ENCODE data around the gene ADAMTSL3. TPM values are rescaled to one million over a fixed set of nuclear protein-coding genes. Genes with fewer than 3 reads are reported as not detected.

Gene ADAMTSL3
- total RNA-seq, 1 donor from 2014 or later: 43.3 TPM

- Histone ChIP-seq H3K4me1 (ENCODE audit: control insufficient read depth in 3 of 3, insufficient read depth in 3 of 3, low read length in 3 of 3) (peaks cover 0 to 2% (median 0%) of the 10 kb centered on the region in 3 donors), H3K9ac (ENCODE audit: low read depth in 1 of 3, low read length in 3 of 3) (no peak overlapping the region), H3K4me3 (ENCODE audit: low read length in 3 of 3) (no peak overlapping the region), H3K27me3 (ENCODE audit: control insufficient read depth in 3 of 3, insufficient read depth in 3 of 3, low read length in 3 of 3) (no peaks in the 10 kb centered on the region), H3K27ac (ENCODE audit: low read depth, low read length) (no peak overlapping the region), H3K36me3 (ENCODE audit: control insufficient read depth in 3 of 3, insufficient read depth in 3 of 3, low read length in 3 of 3) (no peaks in the 10 kb centered on the region), H3K9me3 (ENCODE audit: control insufficient read depth in 3 of 3, low read length in 3 of 3) (no peaks in the 10 kb centered on the region)
Measured at GRCh38 chr15:83873966-83874365, 220.0 kb downstream of the ADAMTSL3 start.

DNA sequence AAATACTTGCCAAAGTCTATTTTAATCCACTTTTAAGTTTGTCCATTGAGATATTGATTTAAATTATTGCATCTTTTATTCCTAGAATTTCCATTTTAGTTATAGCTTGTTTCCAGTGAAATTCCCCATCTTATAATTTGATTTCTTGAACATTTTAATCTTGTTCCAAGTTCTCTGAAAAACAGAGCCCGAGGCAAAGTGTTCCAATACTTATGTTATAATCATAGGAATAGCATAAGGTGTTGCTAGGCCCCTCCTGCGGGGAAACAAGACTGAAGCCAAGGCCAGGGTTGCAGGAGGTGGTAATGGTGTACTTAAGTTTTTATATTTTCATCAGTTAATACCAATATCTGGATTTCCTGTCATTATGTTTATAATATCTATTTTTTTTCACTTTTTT, 226.6 kb downstream of the ADAMTSL3 start:
- H3K36me3 ChIP-seq (ENCODE audit: control insufficient read depth in 3 of 3, insufficient read depth in 3 of 3, low read length in 3 of 3): no peaks in the 10 kb centered on the region
- no peak overlapping the region for H3K9ac ChIP-seq (ENCODE audit: low read depth in 1 of 3, low read length in 3 of 3)
- no peaks in the 10 kb centered on the region for H3K4me1 ChIP-seq (ENCODE audit: control insufficient read depth in 3 of 3, insufficient read depth in 3 of 3, low read length in 3 of 3)
- no peaks in the 10 kb centered on the region for H3K27me3 ChIP-seq (ENCODE audit: control insufficient read depth in 3 of 3, insufficient read depth in 3 of 3, low read length in 3 of 3)
- no peaks in the 10 kb centered on the region for H3K9me3 ChIP-seq (ENCODE audit: control insufficient read depth in 3 of 3, low read length in 3 of 3)
- no peak overlapping the region for H3K27ac ChIP-seq (ENCODE audit: low read depth, low read length)
- H3K4me3 ChIP-seq (ENCODE audit: low read length in 3 of 3): no peak overlapping the region

DNA sequence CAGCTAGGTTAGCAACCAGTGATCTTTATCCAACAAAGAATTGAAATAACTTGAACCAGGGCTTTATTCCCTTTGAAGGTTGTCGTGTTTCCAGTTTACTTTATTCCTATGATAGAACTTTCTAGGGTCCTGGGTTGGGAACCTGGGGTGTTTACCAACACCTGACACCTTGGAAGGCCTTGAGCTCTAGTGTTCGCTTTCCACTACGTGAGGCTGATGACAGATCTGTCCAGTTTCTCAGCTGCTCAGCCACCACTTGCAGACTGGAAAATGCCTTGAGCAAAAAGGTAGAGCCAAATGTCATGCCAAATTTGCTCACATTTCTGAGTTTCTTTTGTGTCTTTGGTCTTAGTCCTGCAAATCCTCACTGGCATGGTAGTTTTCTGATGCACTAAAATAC, 227.2 kb downstream of the ADAMTSL3 start:
- no peak overlapping the region for H3K27ac ChIP-seq (ENCODE audit: low read depth, low read length)
- no peaks in the 10 kb centered on the region for H3K36me3 ChIP-seq (ENCODE audit: control insufficient read depth in 3 of 3, insufficient read depth in 3 of 3, low read length in 3 of 3)
- H3K9ac ChIP-seq (ENCODE audit: low read depth in 1 of 3, low read length in 3 of 3): no peak overlapping the region
- H3K4me3 ChIP-seq (ENCODE audit: low read length in 3 of 3): no peak overlapping the region
- H3K4me1 ChIP-seq (ENCODE audit: control insufficient read depth in 3 of 3, insufficient read depth in 3 of 3, low read length in 3 of 3): no peaks in the 10 kb centered on the region
- no peaks in the 10 kb centered on the region for H3K9me3 ChIP-seq (ENCODE audit: control insufficient read depth in 3 of 3, low read length in 3 of 3)
- no peaks in the 10 kb centered on the region for H3K27me3 ChIP-seq (ENCODE audit: control insufficient read depth in 3 of 3, insufficient read depth in 3 of 3, low read length in 3 of 3)

- peaks cover 3 to 7% (median 6%) of the 10 kb centered on the region in 3 donors for H3K4me1 ChIP-seq (ENCODE audit: control insufficient read depth in 3 of 3, insufficient read depth in 3 of 3, low read length in 3 of 3)
- H3K9me3 ChIP-seq (ENCODE audit: control insufficient read depth in 3 of 3, low read length in 3 of 3): no peaks in the 10 kb centered on the region
- no peak overlapping the region for H3K9ac ChIP-seq (ENCODE audit: low read depth in 1 of 3, low read length in 3 of 3)
- no peak overlapping the region for H3K27ac ChIP-seq (ENCODE audit: low read depth, low read length)
- H3K36me3 ChIP-seq (ENCODE audit: control insufficient read depth in 3 of 3, insufficient read depth in 3 of 3, low read length in 3 of 3): no peaks in the 10 kb centered on the region
- H3K4me3 ChIP-seq (ENCODE audit: low read length in 3 of 3): no peak overlapping the region
- no peaks in the 10 kb centered on the region for H3K27me3 ChIP-seq (ENCODE audit: control insufficient read depth in 3 of 3, insufficient read depth in 3 of 3, low read length in 3 of 3)
Measured at GRCh38 chr15:83886321-83886720, 232.4 kb downstream of the ADAMTSL3 start.

GRCh38 chr15:83887404-83887803, 233.5 kb downstream of the ADAMTSL3 start:
- H3K4me3 ChIP-seq (ENCODE audit: low read length in 3 of 3): no peak overlapping the region
- no peaks in the 10 kb centered on the region for H3K36me3 ChIP-seq (ENCODE audit: control insufficient read depth in 3 of 3, insufficient read depth in 3 of 3, low read length in 3 of 3)
- no peak overlapping the region for H3K9ac ChIP-seq (ENCODE audit: low read depth in 1 of 3, low read length in 3 of 3)
- no peak overlapping the region for H3K27ac ChIP-seq (ENCODE audit: low read depth, low read length)
- H3K9me3 ChIP-seq (ENCODE audit: control insufficient read depth in 3 of 3, low read length in 3 of 3): no peaks in the 10 kb centered on the region
- peaks cover 3 to 7% (median 6%) of the 10 kb centered on the region in 3 donors for H3K4me1 ChIP-seq (ENCODE audit: control insufficient read depth in 3 of 3, insufficient read depth in 3 of 3, low read length in 3 of 3)
- H3K27me3 ChIP-seq (ENCODE audit: control insufficient read depth in 3 of 3, insufficient read depth in 3 of 3, low read length in 3 of 3): no peaks in the 10 kb centered on the region

GRCh38 chr15:83887961-83888360, 234.0 kb downstream of the ADAMTSL3 start:
- Histone ChIP-seq H3K27ac (ENCODE audit: low read depth, low read length) (no peak overlapping the region), H3K27me3 (ENCODE audit: control insufficient read depth in 3 of 3, insufficient read depth in 3 of 3, low read length in 3 of 3) (no peaks in the 10 kb centered on the region), H3K4me1 (ENCODE audit: control insufficient read depth in 3 of 3, insufficient read depth in 3 of 3, low read length in 3 of 3) (peaks cover 3 to 7% (median 6%) of the 10 kb centered on the region in 3 donors), H3K9ac (ENCODE audit: low read depth in 1 of 3, low read length in 3 of 3) (no peak overlapping the region), H3K4me3 (ENCODE audit: low read length in 3 of 3) (no peak overlapping the region), H3K36me3 (ENCODE audit: control insufficient read depth in 3 of 3, insufficient read depth in 3 of 3, low read length in 3 of 3) (no peaks in the 10 kb centered on the region), H3K9me3 (ENCODE audit: control insufficient read depth in 3 of 3, low read length in 3 of 3) (no peaks in the 10 kb centered on the region)

DNA sequence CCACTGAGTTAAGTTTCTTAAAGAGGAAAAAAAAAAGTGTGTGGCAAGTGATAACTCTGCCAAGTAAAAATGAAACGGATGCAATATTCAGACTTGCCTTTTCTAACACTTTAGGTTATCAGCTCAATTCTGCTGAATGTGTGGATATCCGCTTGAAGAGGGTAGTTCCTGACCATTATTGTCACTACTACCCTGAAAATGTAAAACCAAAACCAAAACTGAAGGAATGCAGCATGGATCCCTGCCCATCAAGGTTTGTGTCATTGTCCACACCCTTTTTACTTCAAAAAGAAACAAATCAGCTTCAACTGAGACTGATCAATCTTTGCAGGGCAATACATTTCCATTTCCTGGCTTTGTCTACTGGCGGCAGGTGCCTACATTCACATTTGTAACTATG, 236.1 kb downstream of the ADAMTSL3 start:
- no peaks in the 10 kb centered on the region for H3K27me3 ChIP-seq (ENCODE audit: control insufficient read depth in 3 of 3, insufficient read depth in 3 of 3, low read length in 3 of 3)
- H3K9ac ChIP-seq (ENCODE audit: low read depth in 1 of 3, low read length in 3 of 3): no peak overlapping the region
- H3K27ac ChIP-seq (ENCODE audit: low read depth, low read length): peak overlapping the region; percentile 63
- H3K36me3 ChIP-seq (ENCODE audit: control insufficient read depth in 3 of 3, insufficient read depth in 3 of 3, low read length in 3 of 3): no peaks in the 10 kb centered on the region
- H3K4me1 ChIP-seq (ENCODE audit: control insufficient read depth in 3 of 3, insufficient read depth in 3 of 3, low read length in 3 of 3): peaks cover 3 to 7% (median 6%) of the 10 kb centered on the region in 3 donors
- no peaks in the 10 kb centered on the region for H3K9me3 ChIP-seq (ENCODE audit: control insufficient read depth in 3 of 3, low read length in 3 of 3)
- peak overlapping the region in 1 of 3 donors; percentile 38 for H3K4me3 ChIP-seq (ENCODE audit: low read length in 3 of 3)

DNA sequence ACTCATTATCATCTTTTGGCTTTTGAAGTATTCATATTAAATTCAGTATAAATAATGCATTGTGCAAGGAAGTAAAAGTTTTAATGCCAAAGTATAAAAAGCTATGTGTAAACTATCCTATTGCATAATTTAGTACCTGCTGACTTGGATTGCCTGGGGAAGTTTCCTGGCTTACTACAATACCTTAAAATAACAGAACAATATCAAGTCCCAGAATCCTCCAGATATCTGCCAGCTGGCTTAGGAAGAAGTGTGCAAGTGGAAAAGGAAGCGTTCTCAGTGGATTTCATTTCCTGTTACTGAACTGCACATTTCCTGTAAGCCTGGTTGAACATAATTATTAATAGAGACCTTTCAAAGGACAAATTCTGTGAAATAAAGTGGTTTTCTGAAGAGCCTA, 236.7 kb downstream of the ADAMTSL3 start:
- no peak overlapping the region for H3K9ac ChIP-seq (ENCODE audit: low read depth in 1 of 3, low read length in 3 of 3)
- H3K36me3 ChIP-seq (ENCODE audit: control insufficient read depth in 3 of 3, insufficient read depth in 3 of 3, low read length in 3 of 3): no peaks in the 10 kb centered on the region
- H3K27me3 ChIP-seq (ENCODE audit: control insufficient read depth in 3 of 3, insufficient read depth in 3 of 3, low read length in 3 of 3): no peaks in the 10 kb centered on the region
- H3K9me3 ChIP-seq (ENCODE audit: control insufficient read depth in 3 of 3, low read length in 3 of 3): no peaks in the 10 kb centered on the region
- H3K4me1 ChIP-seq (ENCODE audit: control insufficient read depth in 3 of 3, insufficient read depth in 3 of 3, low read length in 3 of 3): peaks cover 3 to 7% (median 6%) of the 10 kb centered on the region in 3 donors
- H3K4me3 ChIP-seq (ENCODE audit: low read length in 3 of 3): no peak overlapping the region
- H3K27ac ChIP-seq (ENCODE audit: low read depth, low read length): peak overlapping the region; percentile 63

DNA sequence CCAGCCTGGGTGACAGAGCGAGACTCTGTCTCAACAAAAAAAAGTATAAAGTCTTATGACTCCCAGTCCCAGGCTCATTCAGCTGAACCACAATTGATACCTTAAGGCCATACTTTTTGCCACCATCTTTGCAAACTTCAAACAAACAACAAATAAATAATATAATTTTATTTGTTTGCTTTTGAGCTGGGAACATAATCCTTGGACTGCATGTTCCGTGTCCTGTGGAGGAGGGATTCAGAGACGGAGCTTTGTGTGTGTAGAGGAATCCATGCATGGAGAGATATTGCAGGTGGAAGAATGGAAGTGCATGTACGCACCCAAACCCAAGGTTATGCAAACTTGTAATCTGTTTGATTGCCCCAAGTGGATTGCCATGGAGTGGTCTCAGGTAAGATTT, 238.6 kb downstream of the ADAMTSL3 start:
- Histone ChIP-seq H3K36me3 (ENCODE audit: control insufficient read depth in 3 of 3, insufficient read depth in 3 of 3, low read length in 3 of 3) (no peaks in the 10 kb centered on the region), H3K4me3 (ENCODE audit: low read length in 3 of 3) (no peak overlapping the region), H3K27me3 (ENCODE audit: control insufficient read depth in 3 of 3, insufficient read depth in 3 of 3, low read length in 3 of 3) (no peaks in the 10 kb centered on the region), H3K9me3 (ENCODE audit: control insufficient read depth in 3 of 3, low read length in 3 of 3) (no peaks in the 10 kb centered on the region), H3K9ac (ENCODE audit: low read depth in 1 of 3, low read length in 3 of 3) (no peak overlapping the region), H3K4me1 (ENCODE audit: control insufficient read depth in 3 of 3, insufficient read depth in 3 of 3, low read length in 3 of 3) (peaks cover 3 to 7% (median 6%) of the 10 kb centered on the region in 3 donors), H3K27ac (ENCODE audit: low read depth, low read length) (no peak overlapping the region)

GRCh38 chr15:83893308-83893707, 239.4 kb downstream of the ADAMTSL3 start:
- Histone ChIP-seq H3K9ac (ENCODE audit: low read depth in 1 of 3, low read length in 3 of 3) (no peak overlapping the region), H3K4me3 (ENCODE audit: low read length in 3 of 3) (no peak overlapping the region), H3K27me3 (ENCODE audit: control insufficient read depth in 3 of 3, insufficient read depth in 3 of 3, low read length in 3 of 3) (no peaks in the 10 kb centered on the region), H3K4me1 (ENCODE audit: control insufficient read depth in 3 of 3, insufficient read depth in 3 of 3, low read length in 3 of 3) (peaks cover 3 to 7% (median 6%) of the 10 kb centered on the region in 3 donors), H3K9me3 (ENCODE audit: control insufficient read depth in 3 of 3, low read length in 3 of 3) (no peaks in the 10 kb centered on the region), H3K36me3 (ENCODE audit: control insufficient read depth in 3 of 3, insufficient read depth in 3 of 3, low read length in 3 of 3) (no peaks in the 10 kb centered on the region), H3K27ac (ENCODE audit: low read depth, low read length) (no peak overlapping the region)

- no peaks in the 10 kb centered on the region for H3K27me3 ChIP-seq (ENCODE audit: control insufficient read depth in 3 of 3, insufficient read depth in 3 of 3, low read length in 3 of 3)
- no peak overlapping the region for H3K9ac ChIP-seq (ENCODE audit: low read depth in 1 of 3, low read length in 3 of 3)
- H3K27ac ChIP-seq (ENCODE audit: low read depth, low read length): no peak overlapping the region
- no peaks in the 10 kb centered on the region for H3K36me3 ChIP-seq (ENCODE audit: control insufficient read depth in 3 of 3, insufficient read depth in 3 of 3, low read length in 3 of 3)
- H3K4me3 ChIP-seq (ENCODE audit: low read length in 3 of 3): no peak overlapping the region
- H3K9me3 ChIP-seq (ENCODE audit: control insufficient read depth in 3 of 3, low read length in 3 of 3): no peaks in the 10 kb centered on the region
- H3K4me1 ChIP-seq (ENCODE audit: control insufficient read depth in 3 of 3, insufficient read depth in 3 of 3, low read length in 3 of 3): no peaks in the 10 kb centered on the region
Measured at GRCh38 chr15:83897037-83897436, 243.1 kb downstream of the ADAMTSL3 start.

Measured in skeletal muscle tissue (tissue), 4 donors.